Pulmonary artery endothelial cell (primary cell): Measurements from ENCODE around the gene MMP17. TPM values are rescaled to one million over a fixed set of nuclear protein-coding genes. Genes with fewer than 3 reads are reported as not detected.

ENCODE experiments used
- DNase-seq: peaks from one replicate; pipeline ENCODE4 v3.0.0-alpha.2; 2011; ENCODE audit warnings: low read depth, low spot score
- total RNA-seq: library from RNA; depleted of rRNA; stranded (reverse); fragments of >200 nt; gene quantifications from 2 replicates; pipeline ENCODE4 v1.2.3, GENCODE V29; 2014

The MMP17 gene
- 3.2 and 4.7 TPM in 2 replicates for total RNA-seq

- no peak for DNase-seq
These were observed at the start of gene MMP17 for GRCh38 chr12:131827961-131828534. TSS of gene MMP17 (plus strand) at chr12:131828393. CDS start at chr12:131828495, 102 bp downstream.

GRCh38 chr12:131779027-131779426 is 49.2 kb upstream of the MMP17 start:
- no peak for DNase-seq

GRCh38 chr12:131782061-131782460 is 46.1 kb upstream of the MMP17 start:
- no peak for DNase-seq

DNA sequence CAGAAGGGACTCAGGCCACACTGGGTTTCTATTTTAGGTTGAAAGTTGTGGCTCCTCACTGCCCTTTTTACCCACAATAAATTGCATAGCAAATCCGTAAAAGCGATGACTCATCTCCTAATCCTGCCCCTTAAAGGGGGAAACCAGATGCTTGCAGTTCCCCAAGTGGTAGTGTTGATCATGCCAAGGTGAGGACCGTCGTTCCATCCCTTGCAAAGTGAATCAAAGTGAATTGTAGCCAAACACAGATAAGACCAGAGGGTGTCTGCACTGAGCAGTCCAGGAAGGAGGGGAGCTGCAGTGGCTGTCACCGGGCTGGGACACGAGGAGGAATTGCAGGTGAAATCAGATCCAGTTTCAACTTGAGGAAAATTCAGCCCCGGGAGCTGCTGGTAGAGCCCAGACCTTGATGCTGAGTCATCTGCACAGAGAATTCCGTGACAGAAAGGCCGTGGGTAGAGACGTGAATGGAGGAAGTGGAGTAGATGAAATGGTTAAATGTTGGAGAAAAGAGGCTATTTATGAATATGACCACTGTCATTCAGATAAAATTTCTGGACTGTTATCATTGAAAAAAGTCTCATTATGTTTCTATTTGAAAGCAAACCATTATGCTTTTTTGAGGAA is 44.2 kb upstream of the MMP17 start:
- no peak for DNase-seq

- no peak for DNase-seq
These were observed 43.1 kb upstream of the MMP17 start for GRCh38 chr12:131784909-131785762.

- no peak for DNase-seq
These were observed 42.3 kb upstream of the MMP17 start for GRCh38 chr12:131785763-131786330.

- no peak for DNase-seq
These were observed 41.9 kb upstream of the MMP17 start for GRCh38 chr12:131786331-131786730.

- DNase-seq: no peak
These were observed 41.0 kb upstream of the MMP17 start for GRCh38 chr12:131787143-131787660.

DNA sequence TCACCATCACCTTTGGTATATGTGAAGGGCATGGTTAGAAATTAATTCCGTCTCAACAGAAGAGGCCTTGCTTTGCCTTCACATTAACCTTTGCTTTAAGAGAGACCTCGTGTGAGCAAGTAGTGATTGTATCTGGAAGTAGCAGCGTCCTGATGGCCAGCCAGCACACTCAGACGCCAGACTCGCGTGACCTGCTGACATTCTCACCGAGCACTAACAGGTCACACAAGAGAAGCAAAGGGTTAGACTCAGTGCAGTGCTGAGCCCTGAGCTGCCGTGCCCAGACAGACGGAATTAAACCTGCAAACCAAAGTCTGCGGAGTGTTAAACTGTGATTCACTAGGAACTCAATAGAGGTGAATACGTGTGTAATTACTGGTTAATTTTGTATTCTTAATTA is 40.1 kb upstream of the MMP17 start:
- DNase-seq: no peak

GRCh38 chr12:131789638-131790037 is 38.6 kb upstream of the MMP17 start:
- DNase-seq: no peak

GRCh38 chr12:131793243-131794022 is 34.8 kb upstream of the MMP17 start:
- no peak for DNase-seq

- DNase-seq: no peak
These were observed 34.1 kb upstream of the MMP17 start for GRCh38 chr12:131794061-131794460.

- no peak for DNase-seq
These were observed 33.6 kb upstream of the MMP17 start for GRCh38 chr12:131794573-131794972.

GRCh38 chr12:131795064-131795463 is 33.1 kb upstream of the MMP17 start:
- DNase-seq: no peak

DNA sequence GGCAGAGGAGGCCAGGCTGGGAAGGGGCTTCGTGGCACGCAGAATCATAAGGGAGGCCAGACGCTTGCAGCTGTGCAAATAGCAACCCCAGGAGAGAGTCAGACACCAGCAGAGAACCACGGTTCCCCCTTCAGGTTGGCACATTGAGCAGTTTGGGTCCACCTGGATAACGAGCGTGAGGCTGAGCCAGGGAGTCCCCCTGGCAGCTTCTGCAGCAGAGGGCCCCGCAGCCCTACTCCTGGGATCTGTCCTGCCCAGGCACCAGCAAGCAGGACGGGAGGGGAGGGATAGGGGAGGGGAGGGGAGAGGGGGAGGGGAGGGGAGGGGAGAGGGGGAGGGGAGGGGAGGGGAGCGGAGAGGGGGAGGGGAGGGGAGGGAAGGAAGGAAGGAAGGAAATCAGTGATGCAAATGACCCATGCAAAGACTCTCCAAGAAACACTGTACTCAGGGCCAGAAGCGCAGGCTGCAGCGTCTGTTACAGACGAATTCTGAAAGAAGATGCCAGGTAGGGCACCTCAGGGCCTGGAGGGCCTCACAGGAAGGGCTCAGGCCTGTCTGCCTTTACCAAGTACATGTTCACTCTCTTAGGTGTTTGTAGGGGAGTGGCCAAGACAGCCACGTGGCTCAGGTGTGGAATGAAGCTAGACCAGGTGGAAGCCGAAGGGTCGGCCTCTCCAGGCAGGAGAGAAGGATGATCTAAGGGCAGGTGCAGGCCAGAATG is 32.3 kb upstream of the MMP17 start:
- no peak for DNase-seq

DNA sequence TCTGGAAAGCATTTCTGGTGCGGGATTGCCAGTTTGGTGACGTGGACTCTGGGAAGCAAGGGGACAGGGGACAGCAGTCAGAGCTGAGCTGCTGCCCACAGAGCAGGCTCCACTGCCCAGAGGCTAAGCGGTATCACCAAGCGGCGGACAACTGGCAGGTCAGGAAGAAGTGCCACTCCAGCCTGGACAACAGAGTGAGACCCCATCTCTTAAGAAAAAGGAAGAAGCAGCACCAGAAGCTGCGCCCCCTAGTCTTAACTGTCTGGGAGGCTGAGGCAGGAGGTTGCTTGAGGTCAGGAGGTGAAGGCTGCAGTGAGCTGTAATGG is 31.8 kb upstream of the MMP17 start:
- DNase-seq: no peak

DNA sequence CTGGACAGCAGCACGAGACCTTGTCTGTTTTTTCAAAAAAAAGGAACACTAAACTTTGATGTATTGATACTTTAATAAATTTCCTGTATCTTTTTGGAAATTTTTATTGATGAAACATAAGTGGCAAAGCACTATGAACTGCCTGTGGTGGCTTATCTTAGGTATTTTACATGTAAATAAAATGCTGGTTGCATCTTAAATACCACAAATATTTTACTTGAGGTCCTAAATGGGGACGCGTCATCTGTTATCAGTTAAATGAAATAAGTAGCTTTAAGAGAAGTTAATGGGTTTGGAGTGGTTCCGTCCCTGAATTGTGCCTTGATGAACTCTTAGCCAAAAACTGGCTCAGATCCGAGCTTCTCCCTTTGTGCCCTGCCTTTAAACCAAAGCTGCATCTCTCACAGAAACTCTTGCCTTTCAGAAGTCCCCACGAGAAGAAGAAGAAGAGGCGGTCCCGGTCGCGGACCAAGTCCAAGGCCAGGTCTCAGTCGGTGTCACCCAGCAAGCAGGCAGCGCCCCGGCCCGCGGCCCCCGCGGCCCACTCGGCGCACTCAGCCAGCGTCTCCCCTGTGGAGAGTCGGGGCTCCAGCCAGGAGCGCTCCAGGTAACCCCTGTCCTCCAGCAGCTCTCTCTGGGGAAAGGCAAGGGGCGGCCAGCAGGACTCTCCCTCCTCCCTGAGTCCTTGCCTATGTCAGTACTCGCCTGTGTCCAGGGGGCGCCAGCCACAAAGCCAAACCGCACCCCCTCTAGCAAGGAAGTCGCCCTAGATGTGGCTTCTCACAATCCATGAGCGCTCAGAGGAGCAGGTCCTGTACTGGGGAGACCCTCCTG is 31.2 kb upstream of the MMP17 start:
- DNase-seq: no peak

DNA sequence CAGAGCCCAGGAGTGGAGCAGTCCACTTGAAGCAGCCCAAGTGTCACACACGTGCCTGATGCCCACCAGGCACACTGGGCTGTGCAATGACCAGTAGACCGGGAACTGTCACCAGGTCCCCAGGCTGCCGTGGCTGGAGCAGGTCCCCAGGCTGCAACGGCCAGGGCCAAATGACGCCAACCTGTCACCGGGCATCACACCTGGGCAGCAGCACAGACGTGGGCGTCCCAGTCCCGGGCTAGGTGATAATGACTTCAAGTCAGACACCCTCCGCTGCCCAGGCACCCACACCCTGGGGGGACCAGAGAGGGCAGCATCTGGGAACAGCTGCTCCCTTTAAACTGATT is 30.6 kb upstream of the MMP17 start:
- DNase-seq: no peak

GRCh38 chr12:131799195-131799594 is 29.0 kb upstream of the MMP17 start:
- DNase-seq: no peak
